H4 (cell line): ENCODE measurements around the gene SNF8. TPM values are rescaled to one million over a fixed set of nuclear protein-coding genes. Genes with fewer than 3 reads are reported as not detected.

Source experiments
- DNase-seq: peaks from one replicate; pipeline ENCODE4 v3.0.0-alpha.2; 2015; ENCODE audit warnings: low spot score
- total RNA-seq: library from RNA; depleted of rRNA; stranded (reverse); fragments of >200 nt; shearing (Covaris generic); gene quantifications from 2 replicates; pipeline ENCODE4 v1.2.3, GENCODE V29; 2014; rRNA removed

SNF8 gene
- total RNA-seq, 1 experiment from 2014 or later: 191 TPM

DNA sequence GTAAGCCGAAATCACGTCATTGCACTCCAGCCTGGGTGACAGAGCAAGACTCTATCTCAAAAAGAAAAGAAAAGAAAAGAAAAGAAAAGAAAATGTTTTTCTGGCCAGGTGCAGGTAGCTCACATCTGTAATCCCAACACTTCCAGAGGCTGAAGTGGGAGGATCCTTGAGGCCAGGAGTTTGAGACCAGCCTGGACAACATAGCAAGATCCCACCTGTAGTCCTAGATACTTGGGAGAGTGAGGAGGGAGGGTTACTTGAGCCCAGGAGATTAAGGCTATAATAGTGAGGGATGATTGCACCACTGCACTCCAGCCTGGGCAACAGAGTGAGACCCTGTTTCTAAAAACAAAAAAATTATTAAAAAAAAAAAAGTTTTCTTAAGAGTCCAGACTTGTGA is 54.6 kb downstream of the SNF8 start:
- no peak for DNase-seq

DNA sequence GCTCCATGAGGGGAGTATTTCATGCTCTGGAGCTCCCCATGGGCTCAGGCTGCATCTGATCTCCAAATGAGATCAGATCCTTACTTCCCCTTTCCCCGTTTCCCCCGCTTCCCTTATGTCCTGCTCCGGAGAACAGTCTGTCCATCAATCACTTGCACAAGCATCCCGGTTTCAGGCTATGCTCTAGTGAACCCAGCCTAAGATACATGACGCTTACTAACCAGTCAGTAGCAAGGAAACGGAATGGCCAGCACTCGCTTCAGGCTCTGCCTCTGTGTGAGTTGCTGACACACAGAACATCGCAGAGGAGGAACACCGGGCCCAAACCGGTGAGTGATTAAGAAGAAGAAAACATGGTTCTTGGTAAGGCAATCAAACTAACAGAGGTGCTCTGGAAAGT is 61.5 kb downstream of the SNF8 start:
- DNase-seq: no peak

DNA sequence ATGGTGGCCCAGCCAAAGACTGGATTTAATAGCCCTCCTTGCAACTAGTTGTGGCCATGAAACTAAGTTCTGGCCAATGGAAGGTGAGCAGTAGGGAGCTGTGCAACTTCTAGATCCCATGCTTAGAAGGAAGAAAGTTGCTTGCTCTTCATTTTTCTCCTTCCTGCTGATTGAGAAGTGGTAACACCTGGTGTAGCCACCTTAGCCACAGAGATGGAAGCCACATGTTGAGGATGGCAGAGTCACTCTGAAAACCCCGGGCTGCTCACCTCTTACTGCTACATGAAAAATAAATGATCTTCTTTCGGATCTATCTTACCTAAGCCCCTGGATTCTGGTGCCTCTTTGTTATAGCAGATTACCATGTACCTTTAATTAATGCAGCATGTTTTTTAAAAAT is 62.4 kb downstream of the SNF8 start:
- no peak for DNase-seq

Other genes with a start within 250 kb of the SNF8 start
- not detected in 2 replicates for gene PRAC1, start 222.3 kb downstream of the SNF8 start, total RNA-seq
- gene PRAC2, start 221.7 kb downstream of the SNF8 start, total RNA-seq: not detected in 2 replicates
- gene HOXB13, start 216.1 kb downstream of the SNF8 start, total RNA-seq: 3.3 and 3.8 TPM in 2 replicates
- gene TTLL6, start 127.6 kb downstream of the SNF8 start, total RNA-seq: 0.12 and 0.18 TPM in 2 replicates
- gene CALCOCO2, start 113.8 kb downstream of the SNF8 start, total RNA-seq: 42.5 and 61.2 TPM in 2 replicates
- 214 and 312 TPM in 2 replicates for gene ATP5MC1, start 52.1 kb downstream of the SNF8 start, total RNA-seq
- gene UBE2Z, start 36.4 kb downstream of the SNF8 start, total RNA-seq: 48.2 and 60.8 TPM in 2 replicates
- not detected in 2 replicates for gene GIP, start 23.8 kb upstream of the SNF8 start, total RNA-seq
- 2.4 and 6.8 TPM in 2 replicates for gene IGF2BP1, start 52.5 kb upstream of the SNF8 start, total RNA-seq
- gene B4GALNT2, start 187.9 kb upstream of the SNF8 start, total RNA-seq: not detected in 2 replicates